Measurements from ENCODE around the gene OSBPL5.

The OSBPL5 gene

DNA sequence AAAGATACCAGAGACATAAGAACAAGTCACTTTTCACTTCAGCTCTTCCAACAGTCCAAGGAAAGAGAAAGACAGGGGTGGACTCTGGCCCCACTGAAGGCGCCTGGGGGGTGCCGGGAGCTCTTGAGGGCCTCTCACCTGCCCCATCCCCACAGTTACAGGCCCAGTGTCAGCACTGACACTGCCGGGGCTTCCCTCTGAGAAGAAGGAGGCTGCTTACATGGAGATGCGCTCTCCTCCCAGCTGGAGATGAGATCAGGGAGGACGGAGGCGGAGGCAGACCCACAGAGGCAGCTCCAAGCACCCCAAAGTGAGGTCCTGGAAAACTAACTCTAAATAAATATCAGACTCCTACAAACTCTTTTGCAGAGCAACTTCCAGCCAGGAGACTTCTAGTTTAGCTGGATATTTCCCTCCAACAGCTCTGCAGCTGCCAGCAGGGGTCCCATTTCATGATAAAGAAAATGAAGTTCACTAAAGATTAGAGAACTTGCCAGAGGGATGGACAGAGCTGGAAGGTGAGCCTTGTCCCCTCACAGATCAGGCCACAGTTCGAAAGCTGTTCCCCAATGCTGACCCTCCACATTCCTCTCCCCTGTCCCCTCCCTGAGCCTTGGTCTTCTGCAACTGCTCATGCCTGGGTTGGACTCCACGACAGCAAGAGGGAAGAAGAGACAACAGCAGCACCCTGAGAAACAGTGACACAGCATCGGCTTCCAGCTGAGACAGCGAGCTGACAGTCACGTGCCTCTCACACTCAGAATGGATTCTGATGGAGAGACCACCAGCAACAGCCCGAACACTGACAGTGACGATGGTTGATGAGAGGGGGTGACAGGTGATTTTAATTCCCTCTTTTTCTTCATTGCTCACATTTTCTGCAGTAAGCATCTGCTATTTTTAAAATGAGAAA, 113.7 kb downstream of the OSBPL5 start:
- DNase-seq (ENCODE audit: low spot score): no peak

DNA sequence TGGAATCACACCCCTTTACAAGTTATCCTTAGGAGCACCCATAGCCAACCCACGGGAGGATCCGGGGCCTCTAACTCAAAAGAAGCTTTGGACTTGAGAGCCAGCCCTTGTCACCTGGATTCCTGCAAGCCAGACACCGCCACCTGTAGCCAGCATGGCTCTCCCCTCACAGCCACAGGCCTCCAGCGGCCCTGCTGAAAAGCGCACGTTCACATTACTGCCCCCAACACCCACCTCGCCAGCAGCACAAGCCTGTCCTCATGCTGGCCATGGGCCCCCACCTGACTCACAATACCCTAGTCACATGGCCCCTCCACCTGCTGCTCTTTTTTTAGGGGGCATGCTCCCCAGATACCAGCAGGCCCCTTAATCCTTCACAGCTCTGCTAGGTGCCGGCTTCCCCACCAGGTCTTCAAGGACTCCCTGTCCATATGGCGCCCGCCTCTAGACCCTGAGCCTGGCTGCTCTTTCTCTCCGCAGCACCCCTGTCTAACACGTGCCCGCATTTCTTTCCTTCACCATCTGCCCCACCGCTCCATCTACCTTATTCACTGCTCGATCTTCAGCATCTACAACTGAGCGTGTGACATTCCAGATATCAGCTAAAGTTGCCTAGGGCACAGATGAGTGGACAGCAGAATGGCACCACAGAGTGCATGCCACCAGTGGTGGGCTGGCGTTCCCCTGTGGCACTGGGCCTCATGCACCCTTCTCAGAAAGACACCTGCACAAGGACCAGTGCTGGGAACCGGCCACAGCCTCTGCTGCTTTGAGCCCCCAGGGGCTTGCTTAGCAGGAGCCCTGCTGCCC, 114.5 kb downstream of the OSBPL5 start:
- no peak for DNase-seq (ENCODE audit: low spot score)

- no peak for DNase-seq (ENCODE audit: low spot score)
Observed at GRCh38 chr11:3049430-3050243, 115.5 kb downstream of the OSBPL5 start.

GRCh38 chr11:3047637-3048036, 117.5 kb downstream of the OSBPL5 start:
- DNase-seq (ENCODE audit: low spot score): no peak

DNA sequence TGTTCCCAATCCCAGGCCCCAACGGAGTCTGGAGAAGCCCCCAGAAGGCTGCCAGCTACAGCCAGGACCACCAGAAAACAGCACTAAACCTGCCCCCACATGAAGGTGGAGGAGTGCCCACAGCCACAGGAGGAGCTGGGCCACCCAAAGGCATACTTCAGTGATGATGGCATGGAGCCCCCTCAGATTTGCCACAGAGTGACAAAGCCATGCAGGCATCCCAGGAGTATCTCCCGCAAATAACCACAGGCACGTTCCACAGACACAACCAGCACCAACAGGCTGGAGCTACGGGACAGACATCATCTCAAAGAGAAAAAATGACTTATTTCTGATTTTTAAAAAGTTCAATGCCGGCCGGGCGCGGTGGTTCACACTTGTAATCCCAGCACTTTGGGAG, 118.5 kb downstream of the OSBPL5 start:
- no peak for DNase-seq (ENCODE audit: low spot score)

DNA sequence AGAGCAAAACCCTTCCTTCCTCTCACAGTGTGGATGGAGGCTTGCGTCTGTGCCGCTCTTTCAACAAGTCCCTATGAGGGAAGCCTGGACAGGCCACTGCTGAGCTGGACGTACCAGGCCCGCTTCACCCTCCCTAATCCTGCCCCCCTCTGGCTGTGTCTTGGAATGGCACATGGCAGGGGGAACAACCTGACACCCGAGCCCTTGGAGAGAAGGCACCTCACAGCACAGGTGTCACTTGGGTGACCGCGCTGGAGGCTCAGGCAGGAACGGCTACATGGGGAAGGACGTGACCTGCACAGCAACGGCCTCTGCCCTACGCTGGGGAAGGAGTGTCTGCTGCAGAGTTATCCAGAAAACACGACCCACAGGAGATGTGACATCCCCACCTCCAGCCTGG, 118.9 kb downstream of the OSBPL5 start:
- DNase-seq (ENCODE audit: low spot score): no peak

DNA sequence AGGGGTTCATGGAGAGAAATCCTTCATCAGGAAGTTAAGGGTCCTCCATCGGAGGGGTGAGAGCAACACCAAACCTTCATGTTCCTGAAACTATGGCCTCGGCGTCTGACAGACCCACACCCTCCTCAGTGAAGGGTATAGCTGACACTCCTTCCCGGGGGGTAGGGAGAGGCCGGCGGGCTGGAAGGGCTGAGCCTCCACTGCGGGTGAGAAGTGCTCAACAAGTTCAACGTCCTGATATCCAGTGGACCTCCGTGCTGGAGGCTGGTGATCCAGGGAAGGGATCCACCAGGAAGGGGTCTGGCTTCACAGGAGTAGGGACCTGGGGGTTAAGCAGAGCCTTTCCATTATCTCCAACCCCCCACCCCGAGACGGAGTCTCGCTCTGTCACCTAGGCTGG, 120.2 kb downstream of the OSBPL5 start:
- no peak for DNase-seq (ENCODE audit: low spot score)

DNA sequence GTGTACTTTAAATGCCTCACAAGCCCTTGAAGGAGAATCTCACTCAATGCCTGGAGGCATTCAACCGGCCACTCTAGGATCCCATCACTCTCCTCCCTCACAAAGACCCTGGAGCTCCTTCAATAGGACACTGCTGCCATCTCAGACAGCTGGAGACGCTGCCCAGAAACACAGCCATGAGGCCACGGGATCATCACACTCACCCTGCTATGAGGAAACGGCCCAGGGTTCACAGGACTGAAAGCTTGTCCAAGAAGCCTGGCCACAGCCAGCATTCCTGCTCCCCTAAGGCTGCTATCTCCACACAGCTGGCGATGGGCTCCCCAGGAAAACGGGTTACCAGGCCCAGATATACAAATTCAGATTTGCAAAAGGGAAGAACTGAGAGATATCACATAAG, 121.1 kb downstream of the OSBPL5 start:
- DNase-seq (ENCODE audit: low spot score): no peak

GRCh38 chr11:3043315-3043871, 121.7 kb downstream of the OSBPL5 start:
- no peak for DNase-seq (ENCODE audit: low spot score)

DNA sequence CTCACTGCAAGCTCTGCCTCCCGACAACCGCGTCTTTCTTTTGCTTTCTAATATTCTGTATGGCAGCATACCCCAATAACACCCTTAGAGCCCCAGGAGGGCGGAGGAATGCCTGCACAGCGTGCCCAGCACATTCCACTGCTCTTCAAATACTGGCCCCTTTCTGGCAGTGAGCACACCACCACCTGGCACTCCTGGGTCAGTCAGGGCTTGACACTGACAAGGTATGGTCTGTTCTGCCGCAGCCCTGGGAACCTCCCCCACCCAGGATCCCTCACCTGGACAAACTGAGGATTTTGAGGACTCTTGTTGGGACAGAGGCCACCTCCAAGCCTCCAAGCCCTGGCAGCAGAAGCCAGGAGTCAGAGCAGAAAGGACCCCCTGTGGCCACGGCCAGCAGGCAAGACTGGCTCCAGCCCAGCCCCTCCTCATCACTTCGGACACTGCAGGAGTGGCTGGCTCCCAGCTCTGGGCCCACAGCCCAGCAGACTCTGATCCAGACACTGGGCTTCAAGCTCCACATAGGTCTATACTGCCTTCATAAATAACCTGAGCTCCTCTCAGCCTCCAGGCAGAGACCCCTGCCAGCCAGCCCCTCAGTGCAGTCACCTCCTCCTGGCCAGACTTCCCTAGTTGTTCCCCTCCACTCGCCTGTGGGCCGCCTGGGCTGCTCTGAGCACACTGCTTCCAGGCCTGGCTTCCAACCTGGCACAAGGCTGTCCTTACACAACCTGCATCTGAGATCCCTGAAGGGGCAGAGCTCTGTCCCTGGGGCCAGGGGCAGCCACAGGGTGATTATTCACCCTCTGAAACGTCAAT, 122.4 kb downstream of the OSBPL5 start:
- no peak for DNase-seq (ENCODE audit: low spot score)

DNA sequence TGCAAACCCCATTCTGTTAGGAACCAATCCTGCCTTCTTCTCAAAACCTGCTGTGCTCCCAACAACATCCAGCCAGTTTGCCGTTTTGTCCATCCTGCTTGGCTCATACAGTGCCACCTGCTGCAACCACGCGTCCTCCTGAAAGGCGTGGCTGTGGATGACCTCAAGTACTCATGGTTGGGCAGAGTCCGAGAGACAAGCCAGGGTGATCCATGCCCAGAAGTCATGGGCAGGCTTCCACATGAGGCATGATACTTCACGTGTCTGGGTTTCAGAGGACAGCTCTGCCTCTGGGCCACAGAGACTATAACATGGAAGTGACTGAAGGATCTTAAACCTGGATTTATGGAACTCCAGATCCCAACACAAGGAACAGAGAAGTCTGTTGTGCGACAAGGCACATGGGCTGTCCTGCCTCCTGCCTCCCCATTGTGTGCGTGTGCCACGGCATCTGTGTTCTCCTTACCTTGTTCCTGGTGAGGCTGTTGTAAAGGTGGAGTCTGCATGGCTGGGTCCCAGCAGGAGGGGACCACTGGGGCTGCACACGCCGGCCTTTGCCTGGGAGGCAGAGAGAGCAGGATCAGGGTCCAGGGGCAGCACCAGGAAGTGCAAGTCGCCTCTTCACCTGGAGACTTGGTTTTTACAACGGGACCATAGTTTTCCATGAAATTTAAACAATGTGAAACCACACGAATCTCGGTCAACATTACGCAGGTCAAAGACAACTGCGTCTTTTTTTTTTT, 123.2 kb downstream of the OSBPL5 start:
- no peak for DNase-seq (ENCODE audit: low spot score)

- DNase-seq (ENCODE audit: low spot score): no peak
Observed at GRCh38 chr11:3040881-3041280, 124.2 kb downstream of the OSBPL5 start.

- DNase-seq (ENCODE audit: low spot score): no peak
Observed at GRCh38 chr11:3037945-3038271, 127.2 kb downstream of the OSBPL5 start.
